ENCODE results near the gene PACSIN2. TPM values are rescaled to one million over a fixed set of nuclear protein-coding genes. Genes with fewer than 3 reads are reported as not detected.

Gene PACSIN2
- total and polyA plus RNA-seq, 10 of the 15 experiments (the other 5 are each of a cell fraction or from before 2014, with no cell fraction given), result 0.93 to 78.7 (median 46.8) TPM

DNA sequence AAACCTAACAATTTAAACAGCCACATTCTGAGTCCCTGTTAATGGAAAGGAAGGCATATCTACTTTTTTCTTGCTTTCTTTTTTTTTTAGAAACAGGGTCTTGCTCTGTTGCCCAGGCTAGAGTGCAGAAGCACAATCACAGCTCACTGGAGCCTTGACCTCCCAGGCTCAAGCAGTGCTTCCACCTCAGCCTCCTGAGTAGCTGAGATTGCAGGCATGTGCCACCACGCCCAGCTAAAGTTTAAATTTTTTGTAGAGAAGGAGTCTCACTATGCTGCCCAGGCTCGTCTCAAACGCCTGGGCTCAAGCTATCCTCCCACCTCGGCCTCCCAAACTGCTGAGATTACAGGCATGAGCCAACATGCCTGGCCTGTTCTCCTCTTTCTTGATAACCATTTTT lies 183.2 kb downstream of the PACSIN2 start (continued):
- TF ChIP-seq, protein P1, sequence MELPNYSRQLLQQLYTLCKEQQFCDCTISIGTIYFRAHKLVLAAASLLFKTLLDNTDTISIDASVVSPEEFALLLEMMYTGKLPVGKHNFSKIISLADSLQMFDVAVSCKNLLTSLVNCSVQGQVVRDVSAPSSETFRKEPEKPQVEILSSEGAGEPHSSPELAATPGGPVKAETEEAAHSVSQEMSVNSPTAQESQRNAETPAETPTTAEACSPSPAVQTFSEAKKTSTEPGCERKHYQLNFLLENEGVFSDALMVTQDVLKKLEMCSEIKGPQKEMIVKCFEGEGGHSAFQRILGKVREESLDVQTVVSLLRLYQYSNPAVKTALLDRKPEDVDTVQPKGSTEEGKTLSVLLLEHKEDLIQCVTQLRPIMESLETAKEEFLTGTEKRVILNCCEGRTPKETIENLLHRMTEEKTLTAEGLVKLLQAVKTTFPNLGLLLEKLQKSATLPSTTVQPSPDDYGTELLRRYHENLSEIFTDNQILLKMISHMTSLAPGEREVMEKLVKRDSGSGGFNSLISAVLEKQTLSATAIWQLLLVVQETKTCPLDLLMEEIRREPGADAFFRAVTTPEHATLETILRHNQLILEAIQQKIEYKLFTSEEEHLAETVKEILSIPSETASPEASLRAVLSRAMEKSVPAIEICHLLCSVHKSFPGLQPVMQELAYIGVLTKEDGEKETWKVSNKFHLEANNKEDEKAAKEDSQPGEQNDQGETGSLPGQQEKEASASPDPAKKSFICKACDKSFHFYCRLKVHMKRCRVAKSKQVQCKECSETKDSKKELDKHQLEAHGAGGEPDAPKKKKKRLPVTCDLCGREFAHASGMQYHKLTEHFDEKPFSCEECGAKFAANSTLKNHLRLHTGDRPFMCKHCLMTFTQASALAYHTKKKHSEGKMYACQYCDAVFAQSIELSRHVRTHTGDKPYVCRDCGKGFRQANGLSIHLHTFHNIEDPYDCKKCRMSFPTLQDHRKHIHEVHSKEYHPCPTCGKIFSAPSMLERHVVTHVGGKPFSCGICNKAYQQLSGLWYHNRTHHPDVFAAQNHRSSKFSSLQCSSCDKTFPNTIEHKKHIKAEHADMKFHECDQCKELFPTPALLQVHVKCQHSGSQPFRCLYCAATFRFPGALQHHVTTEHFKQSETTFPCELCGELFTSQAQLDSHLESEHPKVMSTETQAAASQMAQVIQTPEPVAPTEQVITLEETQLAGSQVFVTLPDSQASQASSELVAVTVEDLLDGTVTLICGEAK (IDR thresholded peaks at IDR 0.05; ENCODE audit: borderline replicate concordance), result no peak
- no peak for TF ChIP-seq PRDM15 (CRISPR knock-in tag; IDR thresholded peaks at IDR 0.05)
- no peak for TF ChIP-seq NRF1 (conservative IDR thresholded peaks at IDR 0.05; ENCODE audit: low read depth, low read length)
- no peak for TF ChIP-seq PKNOX1 (IDR thresholded peaks at IDR 0.05)
- TF ChIP-seq POU2F2 (IDR thresholded peaks at IDR 0.05; ENCODE audit: borderline replicate concordance, low read depth, low read length), result no peak
- no peak for TF ChIP-seq E2F4 (IDR thresholded peaks at IDR 0.05; ENCODE audit: low read depth, low read length)
- TF ChIP-seq JUNB (IDR thresholded peaks at IDR 0.05), result no peak
- TF ChIP-seq TARDBP (IDR thresholded peaks at IDR 0.05; ENCODE audit: borderline replicate concordance), result no peak

Measured in GM12878 (cell line).